CD14-positive monocyte (primary cell): Measurements from ENCODE around the gene KMT2A. TPM values are rescaled to one million over a fixed set of nuclear protein-coding genes. Genes with fewer than 3 reads are reported as not detected.
A peak's percentile ranks its signal among the peaks of the same experiment; 100 is the strongest.
"Not testable (repeated sequence)": the region's sequence is repeated elsewhere in the genome, so short reads cannot be mapped to it uniquely, and the experiment has no call there.

ENCODE experiments used
- DNase-seq, 3 donors: peaks; one replicate each; pipeline ENCODE4 v3.0.0-alpha.2; 2011 to 2022
- H2AFZ ChIP-seq: 2 replicates; pipeline ENCODE4 v1.6.0; 2012; ENCODE audit warnings: mild to moderate bottlenecking, low read depth, low read length, inconsistent platforms; ENCODE audit not compliant: insufficient read depth, poor library complexity, severe bottlenecking
- H3K27ac ChIP-seq, 2 donors: 1 replicate in 1 of 2; 2 replicates in 1 of 2; pipeline ENCODE4 v1.5.1; 2012 to 2013; ENCODE audit warnings: low read length in 2 of 2, control low read depth in 1 of 2, inconsistent platforms in 1 of 2, low read depth in 1 of 2, mild to moderate bottlenecking in 1 of 2
- H3K27me3 ChIP-seq, 2 donors: one replicate each; pipeline versions ENCODE4 v1.6.0 to v1.6.1; 2011 to 2013; ENCODE audit warnings: low read length in 2 of 2; ENCODE audit not compliant: control insufficient read depth in 2 of 2, insufficient read depth in 2 of 2
- H3K36me3 ChIP-seq, 2 donors: replicated peaks in 1 of 2; 1 replicate in 1 of 2; 2 replicates in 1 of 2; pipeline versions ENCODE4 v1.5.1 to v1.6.1; 2012 to 2013; ENCODE audit warnings: low read length in 2 of 2, control low read depth in 1 of 2, inconsistent platforms in 1 of 2, mild to moderate bottlenecking in 1 of 2; ENCODE audit not compliant: insufficient read depth in 2 of 2, control insufficient read depth in 1 of 2
- H3K4me1 ChIP-seq, 2 donors: 1 replicate in 1 of 2; 2 replicates in 1 of 2; pipeline versions ENCODE4 v1.5.1 to v1.6.1; 2012 to 2013; ENCODE audit warnings: low read length in 2 of 2, control low read depth in 1 of 2, inconsistent platforms in 1 of 2, mild to moderate bottlenecking in 1 of 2, moderate library complexity in 1 of 2; ENCODE audit not compliant: insufficient read depth in 2 of 2, control insufficient read depth in 1 of 2
- H3K4me2 ChIP-seq: replicated peaks from 2 replicates; pipeline ENCODE3; 2012; ENCODE audit warnings: low read length, moderate library complexity, mild to moderate bottlenecking; ENCODE audit not compliant: poor library complexity, severe bottlenecking; ENCODE audit errors: extremely low read depth
- H3K4me3 ChIP-seq, 3 experiments: fragments of 200-600 bp in 1 of 3; sonication (generic) in 1 of 3; replicated peaks in 1 of 3; 1 replicate in 2 of 3; 2 replicates in 1 of 3; pipeline ENCODE4 v1.5.1; 2011 to 2013; ENCODE audit warnings: low read length in 3 of 3, mild to moderate bottlenecking in 3 of 3, control low read depth in 2 of 3, low read depth in 2 of 3, inconsistent platforms in 1 of 3, moderate library complexity in 1 of 3
- H3K79me2 ChIP-seq: 2 replicates; pipeline ENCODE4 v1.6.0; 2012; ENCODE audit warnings: mild to moderate bottlenecking, control low read depth, inconsistent platforms, low read length, moderate library complexity; ENCODE audit not compliant: insufficient read depth
- H3K9ac ChIP-seq: 2 replicates; pipeline ENCODE4 v1.6.0; 2017; ENCODE audit warnings: low read length, mild to moderate bottlenecking; ENCODE audit not compliant: insufficient read depth, poor library complexity, severe bottlenecking
- H3K9me3 ChIP-seq, 2 donors: replicated peaks in 1 of 2; 1 replicate in 1 of 2; 2 replicates in 1 of 2; pipeline versions ENCODE4 v1.5.1 to v1.6.1; 2012 to 2013; ENCODE audit warnings: low read length in 2 of 2, control low read depth in 1 of 2; ENCODE audit not compliant: control insufficient read depth in 1 of 2, insufficient read depth in 1 of 2
- H4K20me1 ChIP-seq: 2 replicates; pipeline ENCODE4 v1.6.0; 2012; ENCODE audit warnings: mild to moderate bottlenecking, low read length, control low read depth, moderate library complexity; ENCODE audit not compliant: insufficient read depth
- H3K27ac Mint-ChIP-seq, 7 donors: one replicate each; pipeline ENCODE4 v1.8.0; 2020; ENCODE audit warnings: mild to moderate bottlenecking in 7 of 7, mixed read lengths in 7 of 7, moderate library complexity in 6 of 7, inconsistent platforms in 2 of 7
- H3K27me3 Mint-ChIP-seq, 3 donors: one replicate each; pipeline ENCODE4 v1.8.0; 2021 to 2022; ENCODE audit warnings: low read depth in 3 of 3, mild to moderate bottlenecking in 3 of 3, mixed read lengths in 3 of 3, moderate library complexity in 3 of 3, inconsistent platforms in 1 of 3
- H3K36me3 Mint-ChIP-seq, 2 donors: one replicate each; pipeline ENCODE4 v1.8.0; 2020; ENCODE audit warnings: mixed read lengths in 2 of 2, inconsistent platforms in 1 of 2, mild to moderate bottlenecking in 1 of 2
- H3K4me1 Mint-ChIP-seq: one replicate; pipeline ENCODE4 v1.8.0; 2020; ENCODE audit warnings: mild to moderate bottlenecking, mixed read lengths
- H3K4me3 Mint-ChIP-seq, 2 donors: one replicate each; pipeline ENCODE4 v1.8.0; 2020; ENCODE audit warnings: mild to moderate bottlenecking in 2 of 2, mixed read lengths in 2 of 2, moderate library complexity in 1 of 2
- H3K9me3 Mint-ChIP-seq, 7 donors: one replicate each; pipeline ENCODE4 v1.8.0; 2020 to 2022; ENCODE audit warnings: mixed read lengths in 7 of 7, mild to moderate bottlenecking in 6 of 7, moderate library complexity in 6 of 7, inconsistent platforms in 2 of 7
- WGBS: methylation state at CpG from one replicate; pipeline ENCODE4 v1.1.5; 2013; ENCODE audit warnings: missing lambda C conversion rate; ENCODE audit not compliant: insufficient coverage; 5-methylcytosine and 5-hydroxymethylcytosine counted together
- intact Hi-C, 2 donors: fragments of 100-400 bp; cut with micrococcal nuclease; formaldehyde crosslinking; loops; one replicate each; pipeline versions ENCODE4 v1.15.0 to v1.15.1; 2023
- polyA plus RNA-seq, 3 donors: library from polyadenylated mRNA; depleted of rRNA in 1 of 3; unstranded in 2 of 3; stranded (reverse) in 1 of 3; fragments of 300-500 nt in 2 of 3; fragments of >200 nt in 1 of 3; fragmentation: Illumina TruSeq in 2 of 3; gene quantifications; 1 replicate in 2 of 3; 2 replicates in 1 of 3; pipeline ENCODE4 v1.2.3, GENCODE V29; 2012 to 2021
- TF ChIP-seq, protein P1 (sequence below): fragments of 200-600 bp; IDR thresholded peaks from one replicate; pipeline ENCODE4 v1.8.0; 2022; ENCODE audit warnings: antibody characterized with exemption, mild to moderate bottlenecking

The KMT2A gene
- polyA plus RNA-seq, 3 donors = 3.3 to 21.7 (median 3.5) TPM

DNA sequence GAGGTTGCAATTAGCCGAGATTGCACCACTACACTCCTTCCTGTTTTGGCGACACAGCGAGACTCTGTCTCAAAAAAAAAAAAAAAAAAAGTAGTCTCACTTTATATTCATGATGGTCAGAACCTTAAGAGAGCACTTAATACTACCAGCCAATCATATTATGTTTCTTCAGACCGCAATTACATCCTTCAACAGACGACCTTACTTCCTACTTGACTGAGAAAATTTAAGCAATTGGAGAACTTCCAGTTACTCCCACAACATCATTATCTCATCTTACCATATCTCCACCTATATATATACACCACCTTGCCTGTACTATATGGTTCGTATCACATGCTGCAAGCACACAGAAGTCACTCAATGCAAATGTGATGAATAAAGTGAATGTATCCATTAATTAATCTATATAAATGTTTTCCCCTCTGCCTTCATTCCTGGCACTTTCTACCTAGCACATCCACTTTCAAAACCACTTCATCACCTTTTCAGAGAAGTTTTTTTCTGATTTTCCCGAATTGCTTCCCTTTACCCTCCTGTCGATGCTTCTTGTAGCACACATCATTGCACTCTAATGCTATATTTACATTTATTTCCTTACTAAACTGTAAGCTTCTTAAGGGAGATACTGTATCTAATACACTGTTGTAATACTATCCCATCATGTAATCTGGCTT lies 21.1 kb upstream of the KMT2A start:
- H3K4me1 ChIP-seq = peaks cover 17 to 19% of the 10 kb centered on the region in 2 donors
- peak overlapping the region in 1 of 2 donors; percentile 21 for H3K27ac ChIP-seq
- WGBS = 0% methylated on average over 4 of the region's 8 CpGs

DNA sequence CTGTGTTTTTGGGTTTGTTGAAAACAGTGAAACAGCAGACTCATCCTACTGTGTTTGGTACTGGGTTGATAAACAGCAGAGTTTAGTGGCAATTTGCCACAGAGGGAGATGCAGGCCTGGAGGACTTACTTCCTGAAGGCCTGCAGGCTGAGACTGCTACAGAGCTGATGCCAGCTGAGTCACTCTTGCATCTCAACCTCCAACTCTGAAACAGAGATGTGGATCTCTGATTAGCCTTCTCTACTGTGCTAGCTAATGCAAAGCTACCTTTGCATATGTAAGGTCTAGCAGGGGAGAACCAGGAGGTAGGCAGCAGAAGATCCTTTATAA lies 20.6 kb upstream of the KMT2A start:
- no peaks in the 10 kb centered on the region for H3K9me3 ChIP-seq
- Mint-ChIP-seq H3K27me3 (peaks cover 0 to 8% (median 0%) of the 10 kb centered on the region in 3 donors), H3K36me3 (peaks cover 2 to 14% of the 10 kb centered on the region in 2 donors), H3K27ac (no peak overlapping the region), H3K4me3 (no peak overlapping the region), H3K9me3 (no peaks in the 10 kb centered on the region), H3K4me1 (no peaks in the 10 kb centered on the region)
- H3K4me3 ChIP-seq = no peak overlapping the region
- H3K9ac ChIP-seq = no peak overlapping the region
- H3K27ac ChIP-seq = peak overlapping the region in 1 of 2 donors; percentile 21
- H4K20me1 ChIP-seq = peaks cover 18% of the 10 kb centered on the region
- H3K36me3 ChIP-seq = peaks cover under 1 to 14% of the 10 kb centered on the region in 2 donors
- H3K4me2 ChIP-seq = no peak overlapping the region
- H2AFZ ChIP-seq = no peak overlapping the region
- DNase-seq = peak in 2 of 3 donors; percentile 51 to 76
- H3K79me2 ChIP-seq = no peaks in the 10 kb centered on the region
- H3K4me1 ChIP-seq = peaks cover 17 to 19% of the 10 kb centered on the region in 2 donors
- intact Hi-C loops = no loop called here
- TF ChIP-seq, protein P1, sequence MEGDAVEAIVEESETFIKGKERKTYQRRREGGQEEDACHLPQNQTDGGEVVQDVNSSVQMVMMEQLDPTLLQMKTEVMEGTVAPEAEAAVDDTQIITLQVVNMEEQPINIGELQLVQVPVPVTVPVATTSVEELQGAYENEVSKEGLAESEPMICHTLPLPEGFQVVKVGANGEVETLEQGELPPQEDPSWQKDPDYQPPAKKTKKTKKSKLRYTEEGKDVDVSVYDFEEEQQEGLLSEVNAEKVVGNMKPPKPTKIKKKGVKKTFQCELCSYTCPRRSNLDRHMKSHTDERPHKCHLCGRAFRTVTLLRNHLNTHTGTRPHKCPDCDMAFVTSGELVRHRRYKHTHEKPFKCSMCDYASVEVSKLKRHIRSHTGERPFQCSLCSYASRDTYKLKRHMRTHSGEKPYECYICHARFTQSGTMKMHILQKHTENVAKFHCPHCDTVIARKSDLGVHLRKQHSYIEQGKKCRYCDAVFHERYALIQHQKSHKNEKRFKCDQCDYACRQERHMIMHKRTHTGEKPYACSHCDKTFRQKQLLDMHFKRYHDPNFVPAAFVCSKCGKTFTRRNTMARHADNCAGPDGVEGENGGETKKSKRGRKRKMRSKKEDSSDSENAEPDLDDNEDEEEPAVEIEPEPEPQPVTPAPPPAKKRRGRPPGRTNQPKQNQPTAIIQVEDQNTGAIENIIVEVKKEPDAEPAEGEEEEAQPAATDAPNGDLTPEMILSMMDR = no peak
- no peaks in the 10 kb centered on the region for H3K27me3 ChIP-seq

More for the DNA sequence above, 21.1 kb upstream of the KMT2A start:
- TF ChIP-seq, protein P1 = no peak
- intact Hi-C loops = no loop called here
- Histone ChIP-seq H3K27me3 (no peaks in the 10 kb centered on the region), H3K4me2 (no peak overlapping the region), H2AFZ (no peak overlapping the region), H3K4me3 (no peak overlapping the region), H3K9me3 (no peaks in the 10 kb centered on the region), H3K79me2 (no peaks in the 10 kb centered on the region), H3K9ac (no peak overlapping the region), H3K36me3 (peaks cover 5 to 19% of the 10 kb centered on the region in 2 donors), H4K20me1 (peaks cover 23% of the 10 kb centered on the region)
- Mint-ChIP-seq H3K4me3 (no peak overlapping the region), H3K27ac (no peak overlapping the region), H3K9me3 (no peaks in the 10 kb centered on the region), H3K4me1 (no peaks in the 10 kb centered on the region), H3K36me3 (peaks cover 6 to 19% of the 10 kb centered on the region in 2 donors), H3K27me3 (peaks cover 0 to 8% (median 0%) of the 10 kb centered on the region in 3 donors)
- DNase-seq = peak; percentile 42 to 85 (median 53)

DNA sequence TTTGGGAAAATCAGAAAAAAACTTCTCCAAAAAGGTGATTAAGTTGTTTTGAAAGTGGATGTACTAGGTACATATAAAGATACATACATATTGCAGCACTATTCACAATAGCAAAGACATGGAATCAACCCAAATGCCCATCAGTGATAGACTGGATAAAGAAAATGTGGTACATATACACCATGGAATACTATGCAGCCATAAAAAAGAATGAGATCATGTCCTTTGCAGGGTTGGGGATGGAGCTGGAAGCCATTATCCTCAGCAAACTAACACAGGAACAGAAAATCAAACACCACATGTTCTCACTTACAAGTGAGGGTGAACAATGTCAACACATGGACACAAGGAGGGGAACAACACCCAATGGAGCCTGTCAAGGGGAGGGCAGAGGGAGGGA lies 19.4 kb upstream of the KMT2A start:
- intact Hi-C loops, H3K9me3 ChIP-seq, H3K4me3 Mint-ChIP-seq, H3K4me1 Mint-ChIP-seq, H3K4me3 ChIP-seq, H4K20me1 ChIP-seq, H3K4me2 ChIP-seq, H3K36me3 Mint-ChIP-seq, H3K27me3 ChIP-seq, DNase-seq, H3K9ac ChIP-seq, H3K9me3 Mint-ChIP-seq, H3K27ac Mint-ChIP-seq, H2AFZ ChIP-seq, H3K27me3 Mint-ChIP-seq, H3K79me2 ChIP-seq, H3K27ac ChIP-seq: not testable (repeated sequence)
- Histone ChIP-seq H3K36me3 (peaks cover 0 to 14% of the 10 kb centered on the region in 2 donors), H3K4me1 (peaks cover 17 to 19% of the 10 kb centered on the region in 2 donors)
